Transverse colon (tissue), 4 donors: ENCODE results near the gene BRS3. TPM values are rescaled to one million over a fixed set of nuclear protein-coding genes. Genes with fewer than 3 reads are reported as not detected.

Experiments used
- DNase-seq: peaks from one replicate; pipeline ENCODE4 v3.0.0-alpha.2; 2019
- H3K27ac ChIP-seq, 4 donors: fragments of 200-600 bp; sonication (generic); 2 replicates each; pipeline ENCODE4 v1.5.1; 2016 to 2018; ENCODE audit warnings: inconsistent platforms in 4 of 4
- H3K27me3 ChIP-seq: fragments of 200-600 bp; sonication (generic); 2 replicates; pipeline ENCODE4 v1.5.1; 2017; ENCODE audit warnings: inconsistent platforms
- H3K36me3 ChIP-seq, 4 donors: fragments of 200-600 bp; sonication (generic); 2 replicates each; pipeline ENCODE4 v1.5.1; 2017 to 2019; ENCODE audit warnings: inconsistent platforms in 4 of 4
- H3K4me1 ChIP-seq, 4 donors: fragments of 200-600 bp; sonication (generic); 2 replicates each; pipeline ENCODE4 v1.5.1; 2017 to 2020; ENCODE audit warnings: inconsistent platforms in 4 of 4
- H3K4me3 ChIP-seq, 4 donors: fragments of 200-600 bp; sonication (generic); 1 replicate in 1 of 4; 2 replicates in 3 of 4; pipeline versions ENCODE4 v1.5.1 to v1.6.1; 2017 to 2019; ENCODE audit warnings: inconsistent platforms in 4 of 4
- H3K9me3 ChIP-seq, 2 donors: fragments of 200-600 bp; sonication (generic); 2 replicates each; pipeline ENCODE4 v1.5.1; 2017 to 2019; ENCODE audit warnings: inconsistent platforms in 2 of 2
- CTCF ChIP-seq, 5 experiments: fragments of 200-600 bp in 3 of 5; fragments of 450-650 bp in 2 of 5; sonication (generic) in 3 of 5; IDR thresholded peaks; 1 replicate in 2 of 5; 2 replicates in 3 of 5; pipeline ENCODE4 v1.5.1; 2016 to 2017; ENCODE audit warnings: antibody characterized with exemption in 5 of 5, inconsistent platforms in 3 of 5, mild to moderate bottlenecking in 2 of 5, moderate library complexity in 1 of 5
- EP300 ChIP-seq: sonication (generic); formaldehyde crosslinking; IDR thresholded peaks from one replicate; pipeline ENCODE4 v1.6.1; 2017; ENCODE audit warnings: antibody characterized with exemption, low read depth
- POLR2A ChIP-seq: fragments of 450-650 bp; IDR thresholded peaks from one replicate; pipeline ENCODE4 v1.6.1; 2016; ENCODE audit warnings: antibody characterized with exemption, mild to moderate bottlenecking, moderate library complexity
- POLR2AphosphoS5 ChIP-seq, 3 donors: sonication (generic); formaldehyde crosslinking; IDR thresholded peaks; one replicate each; pipeline ENCODE4 v1.6.1; 2016; ENCODE audit warnings: antibody characterized with exemption in 3 of 3
- WGBS, 2 donors: methylation state at CpG; one replicate each; pipeline ENCODE4 v1.1.5; 2018; ENCODE audit warnings: low coverage in 1 of 2; 5-methylcytosine and 5-hydroxymethylcytosine counted together
- in situ Hi-C, 4 donors: fragments of 200-750 bp; cut with MboI; loops; one replicate each; pipeline versions ENCODE4 v1.15.0 to v1.15.1; 2017; ENCODE audit warnings: low sequenced_read_pairs in 3 of 4, low pct_ligation_motif_present in 1 of 4, low pct_unique_long_range_greater_than_20kb in 1 of 4
- intact Hi-C: fragments of 100-400 bp; cut with DNase I; formaldehyde crosslinking; loops from one replicate; pipeline ENCODE4 v1.15.1; 2023; ENCODE audit warnings: low total_unique reads
- total RNA-seq, 4 donors: library from RNA; depleted of rRNA; stranded (reverse); fragments of >200 nt; gene quantifications; one replicate each; pipeline ENCODE4 v1.1.0, GENCODE V29; 2016

BRS3 gene
- total RNA-seq, 4 donors from 2014 or later, result not detected

GRCh38 chrX:136476501-136476900, 11.2 kb upstream of the BRS3 start:
- WGBS, 2 donors, result 80% methylated on average over 1 to 2 of the region's 2 CpGs
- no peaks in the 10 kb centered on the region for H3K27me3 ChIP-seq
- no peaks in the 10 kb centered on the region for H3K36me3 ChIP-seq
- H3K4me1 ChIP-seq, result no peaks in the 10 kb centered on the region
- in situ Hi-C loops (no loop called here), intact Hi-C loops (no loop called here)
- H3K27ac ChIP-seq, result no peak overlapping the region
- TF ChIP-seq EP300, result no peak
- TF ChIP-seq POLR2A, result no peak
- TF ChIP-seq POLR2AphosphoS5 (IDR thresholded peaks at IDR 0.05), result no peak
- TF ChIP-seq CTCF (IDR thresholded peaks at IDR 0.05), result no peak
- no peak for DNase-seq
- H3K4me3 ChIP-seq, result no peak overlapping the region
- no peaks in the 10 kb centered on the region for H3K9me3 ChIP-seq

GRCh38 chrX:136477026-136477425, 10.7 kb upstream of the BRS3 start:
- in situ Hi-C loops, result no loop called here
- DNase-seq, result no peak
- peak in 2 of 5 experiments; percentile 8 for TF ChIP-seq CTCF (IDR thresholded peaks at IDR 0.05)
- TF ChIP-seq POLR2A, result no peak
- H3K9me3 ChIP-seq, result no peaks in the 10 kb centered on the region
- no peaks in the 10 kb centered on the region for H3K4me1 ChIP-seq
- WGBS, 2 donors, result 67% methylated on average over 2 of the region's 2 CpGs; no CpG with 5 or more reads in 1 of the 2 donors
- no peaks in the 10 kb centered on the region for H3K36me3 ChIP-seq
- intact Hi-C loops, result no loop called here
- H3K27ac ChIP-seq, result no peak overlapping the region
- H3K27me3 ChIP-seq, result no peaks in the 10 kb centered on the region
- H3K4me3 ChIP-seq, result no peak overlapping the region

- H3K36me3 ChIP-seq, result no peaks in the 10 kb centered on the region
- TF ChIP-seq EP300, result no peak
- TF ChIP-seq POLR2A, result no peak
- no peak for TF ChIP-seq CTCF (IDR thresholded peaks at IDR 0.05)
- TF ChIP-seq POLR2AphosphoS5 (IDR thresholded peaks at IDR 0.05), result no peak
- H3K27ac ChIP-seq, result no peak overlapping the region
- no peaks in the 10 kb centered on the region for H3K9me3 ChIP-seq
- intact Hi-C loops, result no loop called here
- in situ Hi-C loops, result no loop called here
- no peak for DNase-seq
- 0 to 35% methylated on average over 1 to 4 of the region's 4 CpGs for WGBS, 2 donors
- no peaks in the 10 kb centered on the region for H3K4me1 ChIP-seq
- no peak overlapping the region for H3K4me3 ChIP-seq
- no peaks in the 10 kb centered on the region for H3K27me3 ChIP-seq
Observed at GRCh38 chrX:136480383-136480782, 7.4 kb upstream of the BRS3 start.

GRCh38 chrX:136488706-136489105, 959 bp downstream of the BRS3 start:
- peaks cover 9% of the 10 kb centered on the region for H3K27me3 ChIP-seq
- in situ Hi-C loops, result no loop called here
- 42 to 44% methylated on average over 5 of the region's 5 CpGs for WGBS, 2 donors
- no peak overlapping the region for H3K4me3 ChIP-seq
- no peak for DNase-seq
- no peak overlapping the region for H3K27ac ChIP-seq
- no peaks in the 10 kb centered on the region for H3K4me1 ChIP-seq
- TF ChIP-seq POLR2A (no peak), POLR2AphosphoS5 (IDR thresholded peaks at IDR 0.05) (no peak), CTCF (IDR thresholded peaks at IDR 0.05) (no peak), EP300 (no peak)
- no peaks in the 10 kb centered on the region for H3K36me3 ChIP-seq
- intact Hi-C loops, result no loop called here
- no peaks in the 10 kb centered on the region for H3K9me3 ChIP-seq
